ENCODE measurements around the gene BAIAP2L1.

The BAIAP2L1 gene

GRCh38 chr7:98295467-98296192 lies 105.3 kb downstream of the BAIAP2L1 start:
- TF ChIP-seq, protein P1, sequence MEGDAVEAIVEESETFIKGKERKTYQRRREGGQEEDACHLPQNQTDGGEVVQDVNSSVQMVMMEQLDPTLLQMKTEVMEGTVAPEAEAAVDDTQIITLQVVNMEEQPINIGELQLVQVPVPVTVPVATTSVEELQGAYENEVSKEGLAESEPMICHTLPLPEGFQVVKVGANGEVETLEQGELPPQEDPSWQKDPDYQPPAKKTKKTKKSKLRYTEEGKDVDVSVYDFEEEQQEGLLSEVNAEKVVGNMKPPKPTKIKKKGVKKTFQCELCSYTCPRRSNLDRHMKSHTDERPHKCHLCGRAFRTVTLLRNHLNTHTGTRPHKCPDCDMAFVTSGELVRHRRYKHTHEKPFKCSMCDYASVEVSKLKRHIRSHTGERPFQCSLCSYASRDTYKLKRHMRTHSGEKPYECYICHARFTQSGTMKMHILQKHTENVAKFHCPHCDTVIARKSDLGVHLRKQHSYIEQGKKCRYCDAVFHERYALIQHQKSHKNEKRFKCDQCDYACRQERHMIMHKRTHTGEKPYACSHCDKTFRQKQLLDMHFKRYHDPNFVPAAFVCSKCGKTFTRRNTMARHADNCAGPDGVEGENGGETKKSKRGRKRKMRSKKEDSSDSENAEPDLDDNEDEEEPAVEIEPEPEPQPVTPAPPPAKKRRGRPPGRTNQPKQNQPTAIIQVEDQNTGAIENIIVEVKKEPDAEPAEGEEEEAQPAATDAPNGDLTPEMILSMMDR (IDR thresholded peaks at IDR 0.05; ENCODE audit: extremely low read depth, insufficient read depth, missing control alignments): no peak
- in situ Hi-C loops (cut with MboI; ENCODE audit: low pct_unique_long_range_greater_than_20kb, low sequenced_read_pairs, unreplicated experiment): no loop called here
- no peak for DNase-seq (ENCODE audit: low spot score)

GRCh38 chr7:98294798-98295382 lies 106.0 kb downstream of the BAIAP2L1 start:
- peak; percentile 84 for DNase-seq (ENCODE audit: low spot score)
- in situ Hi-C loops (cut with MboI; ENCODE audit: low pct_unique_long_range_greater_than_20kb, low sequenced_read_pairs, unreplicated experiment): no loop called here
- TF ChIP-seq, protein P1 (IDR thresholded peaks at IDR 0.05; ENCODE audit: extremely low read depth, insufficient read depth, missing control alignments): peak; percentile 76

DNA sequence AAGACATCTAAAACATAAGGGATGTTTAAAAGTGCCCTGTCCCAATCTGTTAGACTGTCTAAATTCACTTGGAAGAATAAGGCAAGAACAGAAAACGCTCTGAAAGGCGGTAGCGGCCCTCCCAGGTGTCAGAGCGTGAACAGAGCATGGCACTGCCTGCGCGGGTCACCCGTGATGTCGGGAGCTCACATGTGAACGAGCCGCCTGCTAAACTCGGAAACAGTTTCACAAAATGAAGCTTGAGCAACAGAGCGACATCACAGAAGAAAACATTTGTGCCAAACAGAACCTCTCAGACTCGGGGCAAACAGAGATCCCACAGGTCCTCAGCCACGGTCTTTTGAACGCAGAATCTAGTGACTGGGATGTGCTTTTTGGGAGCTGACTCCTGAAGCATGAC lies 106.6 kb downstream of the BAIAP2L1 start:
- in situ Hi-C loops (cut with MboI; ENCODE audit: low pct_unique_long_range_greater_than_20kb, low sequenced_read_pairs, unreplicated experiment): no loop called here
- TF ChIP-seq, protein P1 (IDR thresholded peaks at IDR 0.05; ENCODE audit: extremely low read depth, insufficient read depth, missing control alignments): no peak
- no peak for DNase-seq (ENCODE audit: low spot score)

GRCh38 chr7:98293746-98294145 lies 107.1 kb downstream of the BAIAP2L1 start:
- DNase-seq (ENCODE audit: low spot score): no peak
- in situ Hi-C loops (cut with MboI; ENCODE audit: low pct_unique_long_range_greater_than_20kb, low sequenced_read_pairs, unreplicated experiment): no loop called here
- TF ChIP-seq, protein P1 (IDR thresholded peaks at IDR 0.05; ENCODE audit: extremely low read depth, insufficient read depth, missing control alignments): no peak

DNA sequence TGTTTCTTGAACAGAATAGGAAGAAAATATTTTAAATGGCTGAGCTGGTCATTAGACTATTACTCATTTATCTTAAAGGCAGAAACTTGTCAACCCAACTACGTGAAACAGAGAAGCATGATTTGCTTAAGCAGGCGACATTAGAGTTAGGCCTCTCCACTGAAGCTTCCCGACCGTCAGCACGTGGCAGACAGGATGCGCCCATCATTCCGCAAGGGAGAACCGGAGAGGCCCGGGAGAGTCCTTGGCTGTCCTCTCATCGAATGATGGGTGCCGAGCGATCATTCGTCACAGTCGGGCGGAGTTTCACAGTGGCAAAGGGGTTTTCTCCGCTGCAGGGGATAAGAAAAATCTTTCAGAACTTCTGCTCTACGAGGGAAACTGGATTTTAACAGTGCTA lies 107.6 kb downstream of the BAIAP2L1 start:
- in situ Hi-C loops (cut with MboI; ENCODE audit: low pct_unique_long_range_greater_than_20kb, low sequenced_read_pairs, unreplicated experiment): no loop called here
- DNase-seq (ENCODE audit: low spot score): no peak
- TF ChIP-seq, protein P1 (IDR thresholded peaks at IDR 0.05; ENCODE audit: extremely low read depth, insufficient read depth, missing control alignments): no peak

DNA sequence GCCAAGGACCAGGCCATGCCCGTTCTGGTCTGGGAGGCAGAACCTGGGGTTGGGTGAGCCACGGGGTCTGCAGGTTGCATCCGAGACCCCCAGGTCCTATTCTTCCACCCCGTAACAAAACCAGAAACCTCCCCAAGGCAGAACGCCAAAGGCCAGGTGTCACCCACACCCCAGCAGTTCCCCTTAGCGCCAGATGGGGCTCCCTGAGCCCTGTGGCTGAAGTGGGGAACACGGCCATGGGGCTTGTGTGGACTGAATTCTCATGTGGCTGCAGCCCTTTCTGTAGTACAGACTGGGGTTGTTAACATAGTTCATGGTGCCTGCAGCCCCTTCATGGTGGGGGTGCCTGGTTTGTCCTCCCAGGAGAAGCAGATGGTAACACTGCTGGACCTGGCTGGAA lies 109.2 kb downstream of the BAIAP2L1 start:
- in situ Hi-C loops (cut with MboI; ENCODE audit: low pct_unique_long_range_greater_than_20kb, low sequenced_read_pairs, unreplicated experiment): no loop called here
- TF ChIP-seq, protein P1 (IDR thresholded peaks at IDR 0.05; ENCODE audit: extremely low read depth, insufficient read depth, missing control alignments): peak; percentile 41

More for the DNA sequence above, 109.2 kb downstream of the BAIAP2L1 start:
- DNase-seq (ENCODE audit: low spot score): no peak

Data from GM13977 (cell line).